Measurements from ENCODE around the gene MPIG6B. TPM values are rescaled to one million over a fixed set of nuclear protein-coding genes. Genes with fewer than 3 reads are reported as not detected.

The MPIG6B gene
- total RNA-seq, 1 experiment from 2014 or later = not detected

- no peak overlapping the region for H2BK20ac ChIP-seq (ENCODE audit: low read depth, low read length, poor library complexity, severe bottlenecking)
- no peak for TF ChIP-seq CTCF (conservative IDR thresholded peaks at IDR 0.05)
- peak overlapping the region; percentile 43 for H3K18ac ChIP-seq (ENCODE audit: insufficient read length, low read depth, low read length)
- H2AK5ac ChIP-seq (ENCODE audit: insufficient read length, low read length) = no peak overlapping the region
- Mint-ChIP-seq H3K4me3 (peak overlapping the region; percentile 83 to 98), H3K9me3 (no peaks in the 10 kb centered on the region; a peak in 2 of 5 replicates), H3K36me3 (ENCODE audit: insufficient read depth in 1 of 3, low read depth in 3 of 3) (peaks cover 42 to 76% (median 69%) of the 10 kb centered on the region in 3 experiments), H3K4me1 (peaks cover 27 to 28% of the 10 kb centered on the region in 2 experiments), H3K27me3 (ENCODE audit: low read depth) (no peaks in the 10 kb centered on the region), H3K27ac (peak overlapping the region; percentile 93 to 98 (median 97))
- no peak overlapping the region for H3T11ph ChIP-seq (ENCODE audit: low read length)
- peaks cover 5% of the 10 kb centered on the region; the same call in 1 of the 2 replicates for H3K4me1 ChIP-seq (ENCODE audit: insufficient read depth, low read length)
- no peak overlapping the region for H4K91ac ChIP-seq (ENCODE audit: insufficient read length, low read depth, low read length)
- H3K56ac ChIP-seq (ENCODE audit: insufficient read length, low read depth, low read length) = no peak overlapping the region
- H2BK120ac ChIP-seq (ENCODE audit: low read depth, low read length, poor library complexity, severe bottlenecking) = no peak overlapping the region
- no peak overlapping the region for H4K8ac ChIP-seq (replicated peaks; ENCODE audit: insufficient read length, low read depth, low read length)
- H3K79me2 ChIP-seq (ENCODE audit: insufficient read depth, low read length) = no peaks in the 10 kb centered on the region; the same call in 1 of the 2 replicates
- no peaks in the 10 kb centered on the region for H3K9me3 ChIP-seq (ENCODE audit: control insufficient read depth, low read depth, low read length)
- no peak overlapping the region for H4K5ac ChIP-seq (ENCODE audit: insufficient read length, low read depth, low read length)
- H3K23ac ChIP-seq (ENCODE audit: insufficient read length, low read depth, low read length) = no peak overlapping the region
- DNase-seq = peak; percentile 94
- no peak overlapping the region for H2AFZ ChIP-seq (ENCODE audit: low read length)
- H3K9ac ChIP-seq (ENCODE audit: extremely low read depth, insufficient read length, low read length) = no peak overlapping the region
- WGBS (ENCODE audit: extremely low coverage, insufficient read length, low lambda C conversion rate) = no CpG with 5 or more reads among the region's 46 CpGs
- peaks cover 15% of the 10 kb centered on the region for H3K23me2 ChIP-seq (ENCODE audit: insufficient read length, low read depth, low read length, poor library complexity, severe bottlenecking)
- H3K27ac ChIP-seq (ENCODE audit: insufficient read length, low read depth, low read length) = no peak overlapping the region
- peak overlapping the region; percentile 60 for H3K4me2 ChIP-seq (ENCODE audit: insufficient read depth, insufficient read length, low read length)
- H3K14ac ChIP-seq (ENCODE audit: insufficient read depth, low read length) = peak overlapping the region; percentile 54
- no peak overlapping the region for H2BK12ac ChIP-seq (ENCODE audit: insufficient read length, low read depth, low read length)
- no peak overlapping the region for H2BK15ac ChIP-seq (ENCODE audit: low read depth, low read length)
- H4K20me1 ChIP-seq (ENCODE audit: control insufficient read depth, insufficient read depth, insufficient read length) = no peaks in the 10 kb centered on the region
- no peaks in the 10 kb centered on the region for H3K79me1 ChIP-seq (ENCODE audit: insufficient read depth, low read depth, low read length, poor library complexity, severe bottlenecking)
- H3K27me3 ChIP-seq (ENCODE audit: insufficient read depth, low read length) = no peaks in the 10 kb centered on the region
- no peak overlapping the region for H3K4ac ChIP-seq (ENCODE audit: low read depth, low read length)
- H2BK5ac ChIP-seq (ENCODE audit: insufficient read length, low read length) = no peak overlapping the region
Measured at GRCh38 chr6:31729979-31730630, 6.9 kb downstream of the MPIG6B start.
